ENCODE results near the gene SOX8.

Gene SOX8

GRCh38 chr16:986925-987582, 5.5 kb downstream of the SOX8 start:
- no peak for DNase-seq (ENCODE audit: low read depth in 2 of 2)

DNA sequence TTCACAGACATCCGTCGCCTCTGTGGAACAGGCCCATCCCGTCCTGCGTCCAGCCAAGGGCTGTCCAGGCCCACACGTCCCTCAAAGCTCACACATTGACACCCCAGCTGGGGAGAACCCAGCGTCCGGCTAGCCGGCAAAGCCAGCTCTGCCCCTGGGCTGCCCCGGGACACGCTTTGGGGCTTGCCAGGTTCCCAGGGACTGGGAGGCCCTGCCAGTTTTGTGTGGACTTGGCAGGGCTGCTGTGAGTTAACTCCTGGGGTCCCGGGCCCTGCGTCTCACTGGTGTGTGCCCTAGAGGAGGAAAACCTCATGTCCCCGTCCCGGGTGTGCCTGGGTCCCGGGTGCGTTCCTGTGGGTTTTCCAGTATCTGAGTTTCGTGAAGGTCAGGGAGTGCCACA, 6.3 kb downstream of the SOX8 start:
- DNase-seq (ENCODE audit: low read depth in 2 of 2): no peak

GRCh38 chr16:988471-989353, 7.1 kb downstream of the SOX8 start:
- no peak for DNase-seq (ENCODE audit: low read depth in 2 of 2)

GRCh38 chr16:989354-989814, 7.8 kb downstream of the SOX8 start:
- no peak for DNase-seq (ENCODE audit: low read depth in 2 of 2)

DNA sequence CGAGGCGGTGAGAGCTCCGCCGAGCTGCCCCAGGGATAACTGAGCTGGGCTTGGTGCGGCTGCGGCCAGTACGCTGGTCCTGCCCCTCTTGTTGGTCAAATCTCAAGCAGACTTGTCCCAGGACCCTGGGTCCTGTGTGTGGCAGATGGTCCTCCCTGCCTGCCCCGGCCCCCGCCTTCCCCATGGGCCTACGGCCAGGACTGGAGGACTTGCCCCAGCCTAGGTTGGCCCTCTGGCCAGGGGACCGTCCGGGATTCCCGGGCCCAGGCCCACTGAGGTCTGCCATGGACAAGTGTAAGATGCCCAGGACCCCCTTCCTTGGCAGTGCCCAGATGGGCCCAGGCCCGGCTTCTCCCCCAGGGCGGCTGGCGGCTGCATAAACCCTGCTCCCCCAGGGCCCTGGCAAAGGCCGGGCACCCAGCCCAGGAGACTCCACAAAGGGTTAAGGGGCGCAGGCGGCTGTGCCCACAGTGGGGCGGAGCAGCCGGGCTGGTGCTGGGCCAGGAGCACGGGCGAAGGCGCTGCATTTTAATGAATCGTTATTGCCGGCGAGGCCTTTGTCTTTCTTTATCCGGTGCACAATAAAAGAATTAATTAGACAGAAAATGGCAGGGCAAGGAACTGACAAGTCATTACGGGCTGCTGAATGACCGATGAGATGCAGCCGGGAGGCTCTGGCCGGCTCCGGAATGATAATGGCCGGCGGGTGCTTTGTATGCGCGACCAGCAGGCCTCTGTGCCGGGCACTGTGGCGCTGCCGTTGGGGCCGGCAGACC, 9.1 kb downstream of the SOX8 start:
- no peak for DNase-seq (ENCODE audit: low read depth in 2 of 2)

GRCh38 chr16:991345-991744, 9.8 kb downstream of the SOX8 start:
- DNase-seq (ENCODE audit: low read depth in 2 of 2): no peak

DNA sequence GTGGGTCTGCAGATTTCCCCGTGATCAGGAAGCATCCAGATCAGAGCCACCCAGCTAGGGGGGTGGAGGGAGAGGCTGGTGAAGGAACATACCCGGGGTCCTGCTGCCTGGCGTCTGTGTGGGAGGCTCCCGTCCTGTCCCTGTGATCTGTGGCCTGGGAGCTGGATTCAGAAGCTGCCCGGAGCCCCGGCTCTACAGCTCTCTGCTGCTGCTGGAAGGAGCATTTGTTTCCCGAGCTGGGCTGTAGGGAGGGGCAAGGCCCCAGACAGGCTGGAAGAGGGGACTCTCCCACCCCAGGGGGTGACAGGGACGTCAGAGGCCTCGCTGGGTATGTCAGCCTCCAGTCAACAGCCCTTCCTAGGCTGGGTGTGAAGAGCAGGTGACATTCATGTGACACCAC, 10.2 kb downstream of the SOX8 start:
- DNase-seq (ENCODE audit: low read depth in 2 of 2): no peak

DNA sequence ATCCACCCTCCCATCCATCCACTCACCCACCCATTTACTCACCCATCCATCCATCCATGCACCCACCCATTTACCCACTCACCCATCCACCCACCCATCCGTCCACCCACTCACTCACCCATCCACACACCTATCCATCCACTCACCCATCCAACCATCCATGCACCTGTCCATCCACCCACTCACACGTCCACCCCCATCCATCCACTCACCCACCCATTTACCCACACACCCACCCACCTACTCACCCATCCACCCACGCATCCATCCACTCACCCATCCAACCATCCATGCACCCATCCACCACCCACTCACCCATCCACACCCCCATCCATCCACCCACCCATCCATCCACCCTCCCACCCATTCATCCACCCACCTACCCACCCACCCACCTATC, 12.2 kb downstream of the SOX8 start:
- DNase-seq (ENCODE audit: low read depth in 2 of 2): no peak

DNA sequence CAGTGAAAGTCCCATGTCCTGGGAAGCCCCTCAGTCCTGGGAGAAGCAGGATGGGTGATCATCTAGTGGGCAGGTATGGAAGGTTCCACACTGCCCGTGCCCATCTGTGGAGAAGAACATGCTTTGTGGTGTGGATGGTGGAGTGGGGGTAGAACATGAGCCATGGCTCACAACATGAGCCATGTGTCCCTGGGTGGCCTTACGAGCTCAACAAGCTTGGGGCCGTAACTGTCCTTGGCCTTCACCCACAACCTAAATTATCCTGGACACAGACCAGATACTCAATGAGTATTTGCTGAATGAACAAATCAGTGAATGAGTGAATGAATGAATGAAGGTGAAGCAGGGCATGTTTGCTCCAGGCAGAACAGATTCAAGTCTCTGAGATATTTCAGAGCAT, 13.5 kb downstream of the SOX8 start:
- no peak for DNase-seq (ENCODE audit: low read depth in 2 of 2)

DNA sequence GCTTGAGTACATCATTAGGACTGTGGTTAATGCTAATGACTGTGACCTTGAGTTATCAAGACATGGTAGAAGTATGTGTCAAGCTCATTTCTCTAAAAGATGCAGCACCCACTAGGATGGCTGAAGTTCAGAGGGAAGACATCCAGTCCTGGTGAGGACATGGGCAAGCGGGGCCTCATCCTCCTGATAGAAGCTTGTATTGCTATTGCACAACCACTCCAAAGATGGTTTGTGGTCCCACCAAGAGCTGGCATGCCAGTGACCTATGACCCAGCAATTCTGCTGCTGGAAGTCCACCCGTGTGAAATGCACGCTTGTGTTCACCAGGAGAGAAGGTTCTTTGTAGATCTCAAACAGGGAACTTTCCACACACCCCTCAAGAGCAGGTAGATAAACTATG, 14.2 kb downstream of the SOX8 start:
- DNase-seq (ENCODE audit: low read depth in 2 of 2): no peak

- no peak for DNase-seq (ENCODE audit: low read depth in 2 of 2)
Observed at GRCh38 chr16:996681-997080, 15.1 kb downstream of the SOX8 start.

- DNase-seq (ENCODE audit: low read depth in 2 of 2): no peak
Observed at GRCh38 chr16:997440-998051, 16.0 kb downstream of the SOX8 start.

- no peak for DNase-seq (ENCODE audit: low read depth in 2 of 2)
Observed at GRCh38 chr16:998211-998610, 16.6 kb downstream of the SOX8 start.

GRCh38 chr16:998615-999014, 17.0 kb downstream of the SOX8 start:
- DNase-seq (ENCODE audit: low read depth in 2 of 2): no peak

GRCh38 chr16:999677-1000076, 18.1 kb downstream of the SOX8 start:
- DNase-seq (ENCODE audit: low read depth in 2 of 2): no peak

DNA sequence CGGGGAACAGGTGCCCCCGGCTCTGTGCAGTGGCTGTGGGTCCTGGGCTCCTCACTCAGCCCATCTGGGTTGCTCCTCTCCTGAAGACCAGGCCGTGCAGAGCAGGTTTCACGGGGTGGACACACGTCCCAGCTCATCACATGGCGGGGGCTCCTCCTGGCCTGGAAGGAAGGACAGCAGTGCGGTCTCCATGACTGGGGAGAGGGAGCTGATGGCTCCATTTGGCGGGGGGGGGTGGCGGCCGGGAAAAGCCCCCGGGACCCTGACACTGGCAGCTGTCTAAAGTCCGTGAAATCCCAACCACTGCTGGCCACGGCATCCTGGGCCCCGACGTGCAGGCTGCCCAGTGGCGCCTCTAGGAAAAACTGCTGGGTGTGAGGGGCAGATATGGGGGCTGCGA, 19.0 kb downstream of the SOX8 start:
- no peak for DNase-seq (ENCODE audit: low read depth in 2 of 2)

- no peak for DNase-seq (ENCODE audit: low read depth in 2 of 2)
Observed at GRCh38 chr16:1001096-1001495, 19.5 kb downstream of the SOX8 start.

GRCh38 chr16:1002399-1003166, 21.0 kb downstream of the SOX8 start:
- peak in 1 of 2 experiments; percentile 17 for DNase-seq (ENCODE audit: low read depth in 2 of 2)

GRCh38 chr16:1003391-1004347, 22.1 kb downstream of the SOX8 start:
- DNase-seq (ENCODE audit: low read depth in 2 of 2): no peak

GRCh38 chr16:1005286-1005685, 23.7 kb downstream of the SOX8 start:
- no peak for DNase-seq (ENCODE audit: low read depth in 2 of 2)

All from fibroblast of skin of left quadriceps (primary cell).